GM10847 (cell line): ENCODE measurements around the gene EPAS1.

ENCODE experiments used
- POLR2A ChIP-seq: IDR thresholded peaks from 2 replicates; pipeline ENCODE4 v1.6.1; 2011; ENCODE audit not compliant: insufficient read length; ENCODE audit errors: extremely low read depth

Gene EPAS1

DNA sequence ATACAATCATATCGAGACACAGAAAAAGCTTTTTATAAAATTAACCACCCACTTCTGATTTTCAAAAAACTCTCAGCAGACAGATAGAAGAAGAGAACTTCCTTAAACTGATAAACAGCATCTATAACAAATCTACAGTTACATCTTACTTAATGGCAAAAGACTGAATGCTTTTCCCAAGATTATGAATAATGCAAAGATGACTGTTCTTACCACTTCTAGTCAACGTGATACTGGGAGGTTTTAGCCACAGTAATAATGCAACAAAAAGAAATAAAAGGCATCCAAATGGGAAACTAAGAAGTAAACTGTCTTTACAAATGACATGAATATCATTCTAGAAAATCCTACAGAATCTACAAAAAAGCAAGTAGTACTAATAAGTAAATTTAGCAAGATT lies 124.2 kb downstream of the EPAS1 start:
- TF ChIP-seq POLR2A = no peak

DNA sequence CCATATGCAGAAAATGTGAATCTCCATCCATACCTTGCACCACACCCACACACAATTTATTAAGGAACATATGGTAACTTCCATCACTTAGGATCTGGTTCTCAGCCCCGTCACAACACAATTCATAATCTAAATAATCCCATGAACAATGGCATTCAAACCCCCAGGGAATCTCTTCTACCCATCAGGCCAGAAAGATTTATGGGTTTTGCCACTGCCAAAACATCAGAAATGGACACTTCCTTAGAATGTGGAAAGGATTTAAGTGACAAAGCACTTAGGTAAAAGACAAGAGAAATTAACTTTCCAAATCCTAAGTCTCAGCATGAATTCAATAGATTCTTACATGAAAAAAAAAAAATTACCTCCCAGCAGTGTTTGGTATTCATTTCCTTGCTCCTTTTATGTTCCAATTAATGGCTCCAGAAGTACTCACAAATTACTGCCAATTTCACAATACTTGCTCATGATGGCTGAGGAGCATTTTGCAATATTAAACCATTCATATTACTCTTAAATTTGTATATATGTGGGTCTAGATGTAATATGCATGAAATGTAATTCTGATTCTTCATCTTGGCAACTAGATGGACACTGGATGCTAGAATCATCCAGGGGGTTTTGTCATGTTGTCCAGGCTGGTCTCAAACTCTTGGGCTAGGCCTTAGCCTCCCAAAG lies 125.6 kb downstream of the EPAS1 start:
- no peak for TF ChIP-seq POLR2A

DNA sequence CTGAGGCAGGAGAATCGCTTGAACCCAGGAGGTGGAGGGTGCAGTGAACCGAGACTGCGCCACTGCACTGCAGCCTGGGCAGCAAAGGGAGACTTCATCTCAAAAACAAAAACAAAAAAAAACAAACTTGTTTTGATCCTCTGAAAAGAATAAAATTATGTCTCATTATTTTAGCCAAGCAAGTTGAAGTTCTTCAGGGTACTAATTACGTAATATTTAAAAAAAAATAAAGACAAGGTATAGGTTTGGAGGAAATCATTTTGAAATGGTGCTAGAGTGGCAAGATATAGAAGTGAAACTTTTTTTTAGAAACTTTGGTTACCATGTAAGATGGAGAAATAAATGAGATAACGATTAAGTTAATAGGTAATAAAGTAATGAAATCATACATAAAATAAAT lies 127.7 kb downstream of the EPAS1 start:
- TF ChIP-seq POLR2A = no peak

- TF ChIP-seq POLR2A = no peak
Observed at GRCh38 chr2:46428911-46429436, 131.8 kb downstream of the EPAS1 start.

DNA sequence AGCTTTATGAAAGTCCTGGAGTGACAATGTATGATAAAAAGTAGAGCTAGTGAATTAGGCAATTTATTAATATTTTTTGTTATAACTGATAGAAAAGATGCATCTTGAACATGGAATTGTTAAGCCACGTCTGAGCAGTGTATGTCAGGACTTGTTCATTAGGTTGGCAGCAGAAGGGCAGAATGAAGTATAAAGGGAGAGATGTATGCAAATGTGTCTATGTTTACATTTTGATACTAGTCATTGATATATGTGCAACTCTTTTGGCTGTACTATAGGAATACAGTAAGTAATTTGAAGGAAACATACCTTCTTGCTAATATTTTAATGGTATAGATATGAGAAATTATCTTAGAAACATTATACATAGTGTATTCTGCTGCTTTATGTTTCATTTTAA lies 133.2 kb downstream of the EPAS1 start:
- TF ChIP-seq POLR2A = no peak

DNA sequence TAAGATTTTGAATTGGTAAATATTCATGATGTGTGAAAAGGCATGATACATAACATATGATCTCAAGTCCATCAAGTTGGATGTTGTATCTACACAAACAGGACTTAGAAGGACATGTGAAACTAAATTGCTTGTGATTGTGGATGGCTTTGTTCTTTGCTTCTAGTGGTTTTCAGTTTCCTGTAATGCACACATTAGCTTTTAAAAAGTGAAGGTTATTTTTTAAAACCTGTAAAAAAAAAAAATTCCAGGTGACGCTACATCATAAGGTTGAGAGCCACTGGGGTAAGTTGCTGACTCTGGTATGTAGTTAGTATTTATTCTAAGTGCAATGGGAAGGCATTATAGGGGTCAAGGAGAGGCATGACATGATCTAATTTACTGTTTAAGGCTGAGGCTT lies 133.8 kb downstream of the EPAS1 start:
- TF ChIP-seq POLR2A = no peak

- TF ChIP-seq POLR2A = no peak
Observed at GRCh38 chr2:46431481-46432235, 134.5 kb downstream of the EPAS1 start.

DNA sequence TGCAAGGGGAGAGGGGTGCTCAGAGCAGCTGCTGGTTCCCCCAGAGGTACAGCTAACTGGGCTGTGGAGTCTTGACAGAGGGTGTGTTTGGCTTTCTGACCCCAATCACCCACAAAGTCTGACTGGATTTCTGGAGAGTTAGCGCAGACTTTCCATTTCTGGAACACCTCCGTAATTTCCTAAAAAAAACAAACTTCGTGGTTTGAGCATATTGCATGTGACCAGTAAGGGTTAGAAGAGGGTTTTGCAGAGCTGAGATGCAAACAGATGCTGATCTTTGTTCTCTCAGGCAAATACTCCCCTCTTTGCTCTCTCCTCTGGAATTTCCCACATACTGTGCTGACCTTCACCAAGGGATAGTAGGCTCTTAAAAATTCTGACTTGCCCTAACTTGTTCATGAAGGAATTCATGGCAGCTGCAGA lies 137.7 kb downstream of the EPAS1 start:
- TF ChIP-seq POLR2A = no peak

GRCh38 chr2:46435353-46435752 lies 138.1 kb downstream of the EPAS1 start:
- TF ChIP-seq POLR2A = no peak

GRCh38 chr2:46435796-46436360 lies 138.7 kb downstream of the EPAS1 start:
- TF ChIP-seq POLR2A = no peak
